ENCODE measurements around the gene NCOA6. TPM values are rescaled to one million over a fixed set of nuclear protein-coding genes. Genes with fewer than 3 reads are reported as not detected.

Gene NCOA6
- polyA plus RNA-seq, 4 donors = 46.6 to 57.2 (median 50.4) TPM

DNA sequence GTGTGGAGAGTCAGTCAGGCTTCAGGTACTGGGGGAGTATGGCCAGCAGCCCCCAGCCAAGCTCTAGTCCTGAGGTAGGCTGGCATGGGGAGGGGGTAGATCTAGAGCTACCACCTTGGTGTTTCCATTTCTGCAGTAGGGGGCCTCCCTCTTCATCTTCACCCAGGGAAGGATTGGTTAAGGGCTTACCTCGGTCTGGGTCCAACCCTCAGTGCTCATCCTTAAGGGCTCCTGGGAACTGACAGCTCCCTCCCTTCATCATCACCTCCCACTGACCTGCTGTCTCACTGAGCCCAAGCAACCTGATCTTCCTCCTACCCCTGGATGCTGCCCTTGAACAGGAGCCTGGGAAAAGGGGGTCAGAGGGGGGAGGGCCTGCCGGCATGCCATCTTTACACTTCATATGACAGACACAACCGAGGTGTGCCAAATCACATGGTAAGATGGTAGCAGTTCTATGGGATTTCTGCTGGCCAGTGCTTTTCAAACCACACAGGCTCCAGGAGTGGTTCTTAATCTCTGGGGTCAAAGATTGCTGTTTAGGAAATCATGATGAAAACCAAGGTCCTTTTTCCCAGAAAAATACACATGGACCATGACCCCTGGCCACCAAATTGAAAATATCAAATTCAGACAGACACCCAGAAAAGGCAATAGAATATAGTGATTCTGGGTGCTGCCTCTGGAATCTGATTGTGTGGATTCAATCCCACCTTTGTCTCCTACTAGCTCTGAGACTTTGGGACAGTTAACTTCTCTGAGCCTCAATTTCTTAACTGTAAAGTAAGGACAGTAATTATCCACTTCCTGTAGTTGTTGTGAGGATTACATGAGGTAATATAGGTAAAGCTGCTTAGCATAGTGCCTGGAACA, 118.3 kb downstream of the NCOA6 start:
- no peak for DNase-seq (ENCODE audit: low read depth in 4 of 4, low spot score in 3 of 4)

DNA sequence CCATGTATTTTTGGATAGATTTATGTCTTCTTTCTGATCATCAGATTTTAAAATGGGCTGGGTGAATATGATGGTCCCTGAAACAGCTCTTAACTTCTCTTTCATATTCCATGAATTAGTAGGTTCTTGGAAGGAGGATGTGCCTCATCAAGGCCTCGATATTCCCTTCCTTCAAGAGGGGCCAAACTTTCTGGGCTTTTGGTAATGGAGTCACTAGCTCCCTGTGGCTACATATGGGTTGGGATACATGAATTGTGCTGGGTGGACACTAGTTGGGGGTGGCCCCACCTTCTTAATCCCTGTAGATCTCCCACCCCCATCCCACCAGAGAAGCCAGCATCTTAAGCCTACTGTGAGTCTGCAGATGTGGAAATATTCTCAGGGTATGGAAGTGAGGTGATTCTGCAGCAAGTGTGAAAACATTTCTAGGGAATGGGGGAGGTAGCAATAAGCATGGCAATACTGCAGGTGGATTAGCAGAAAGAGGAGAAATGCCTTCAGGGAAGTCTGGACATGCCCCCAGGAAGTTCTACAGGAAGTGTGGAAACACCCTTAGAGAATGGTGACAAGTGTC, 119.1 kb downstream of the NCOA6 start:
- DNase-seq (ENCODE audit: low read depth in 4 of 4, low spot score in 3 of 4) = no peak

GRCh38 chr20:34705397-34706301, 119.8 kb downstream of the NCOA6 start:
- DNase-seq (ENCODE audit: low read depth in 4 of 4, low spot score in 3 of 4) = no peak

DNA sequence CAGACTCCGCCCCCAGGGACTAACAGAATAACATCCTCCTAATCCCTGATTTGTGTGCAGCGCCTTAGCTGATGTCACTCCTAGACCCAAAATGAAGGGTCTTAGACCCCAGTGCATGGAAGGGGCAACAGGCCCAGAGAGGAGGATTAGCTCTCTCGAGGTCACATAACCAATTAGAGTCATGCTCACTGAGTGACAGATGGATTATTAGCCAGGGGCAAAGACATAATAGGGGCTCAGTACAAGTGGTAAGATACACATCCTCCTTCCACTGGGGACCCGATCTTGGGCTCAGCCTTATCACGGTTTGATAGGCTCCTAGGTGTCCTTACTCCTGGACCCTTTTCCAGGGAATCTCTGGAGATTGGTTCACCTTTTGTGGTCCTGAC, 120.4 kb downstream of the NCOA6 start:
- DNase-seq (ENCODE audit: low read depth in 4 of 4, low spot score in 3 of 4) = no peak

GRCh38 chr20:34704177-34705007, 121.1 kb downstream of the NCOA6 start, which contains the start of gene TP53INP2:
TSS of gene TP53INP2 (plus strand) at chr20:34704344. CDS start at chr20:34708740, 4,396 bp downstream.
- DNase-seq (ENCODE audit: low read depth in 4 of 4, low spot score in 3 of 4) = peak in 3 of 4 donors; percentile 77 to 82 (median 80)

GRCh38 chr20:34703424-34704176, 121.9 kb downstream of the NCOA6 start:
- DNase-seq (ENCODE audit: low read depth in 4 of 4, low spot score in 3 of 4) = peak in 1 of 4 donors; percentile 30

DNA sequence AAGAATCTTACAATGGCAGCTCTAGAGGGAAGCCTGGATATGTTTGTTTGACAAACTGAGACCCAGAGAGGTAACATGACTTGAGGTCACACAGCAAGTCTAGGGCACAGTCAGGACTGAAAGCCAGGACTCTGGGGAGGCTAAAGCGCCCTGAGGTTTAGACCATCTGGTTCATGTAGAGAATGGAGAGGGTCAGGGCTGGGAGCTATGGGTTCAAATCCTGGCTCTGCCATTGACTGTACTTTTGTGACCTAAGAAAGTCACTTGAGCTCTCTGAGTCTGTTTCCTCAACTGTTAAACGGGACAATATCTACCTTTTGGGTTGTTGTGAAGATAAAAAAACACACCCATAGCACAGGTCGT, 122.4 kb downstream of the NCOA6 start:
- DNase-seq (ENCODE audit: low read depth in 4 of 4, low spot score in 3 of 4) = no peak

- DNase-seq (ENCODE audit: low read depth in 4 of 4, low spot score in 3 of 4) = no peak
Measured at GRCh38 chr20:34701405-34702085, 123.9 kb downstream of the NCOA6 start.

DNA sequence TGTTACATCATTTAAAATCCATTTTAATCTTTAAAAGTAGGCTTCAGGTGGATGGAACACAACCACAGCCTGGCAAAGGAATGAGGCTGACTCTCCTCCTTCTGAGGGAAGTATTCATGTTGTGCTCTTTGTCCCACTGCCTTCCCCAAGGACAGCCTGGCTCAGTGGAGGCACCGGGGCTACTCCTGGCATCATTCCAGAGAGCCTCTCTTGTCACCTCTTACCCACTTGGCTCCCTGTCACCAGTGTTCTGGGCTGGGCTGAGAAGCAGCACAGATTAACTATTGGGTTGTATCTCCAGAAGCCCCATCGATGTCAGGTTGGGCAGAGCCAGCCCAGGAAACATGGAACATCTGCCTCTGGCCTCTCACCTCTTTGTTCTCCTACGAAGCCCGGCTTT, 132.0 kb downstream of the NCOA6 start:
- DNase-seq (ENCODE audit: low read depth in 4 of 4, low spot score in 3 of 4) = no peak

DNA sequence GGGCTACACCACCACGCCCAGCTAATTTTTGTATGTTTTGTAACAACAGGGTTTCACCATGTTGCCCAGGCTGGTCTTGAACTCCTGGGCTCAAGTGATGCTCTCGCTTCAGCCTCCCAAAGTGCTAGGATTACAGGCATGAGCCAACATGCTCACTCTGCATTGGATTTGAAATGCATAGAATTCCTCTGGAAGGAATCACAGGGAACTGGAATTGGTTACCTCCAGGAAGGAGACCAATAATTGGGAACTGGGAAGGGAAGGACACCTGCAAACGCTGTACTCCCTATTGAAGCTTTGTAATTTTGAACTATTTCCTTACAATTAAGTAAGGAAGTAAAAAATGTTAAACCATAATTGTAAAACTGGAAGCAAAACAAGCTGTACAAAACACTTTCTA, 133.6 kb downstream of the NCOA6 start:
- DNase-seq (ENCODE audit: low read depth in 4 of 4, low spot score in 3 of 4) = no peak

GRCh38 chr20:34689486-34689885, 136.0 kb downstream of the NCOA6 start:
- DNase-seq (ENCODE audit: low read depth in 4 of 4, low spot score in 3 of 4) = no peak

- DNase-seq (ENCODE audit: low read depth in 4 of 4, low spot score in 3 of 4) = no peak
Measured at GRCh38 chr20:34683667-34684066, 141.8 kb downstream of the NCOA6 start.

DNA sequence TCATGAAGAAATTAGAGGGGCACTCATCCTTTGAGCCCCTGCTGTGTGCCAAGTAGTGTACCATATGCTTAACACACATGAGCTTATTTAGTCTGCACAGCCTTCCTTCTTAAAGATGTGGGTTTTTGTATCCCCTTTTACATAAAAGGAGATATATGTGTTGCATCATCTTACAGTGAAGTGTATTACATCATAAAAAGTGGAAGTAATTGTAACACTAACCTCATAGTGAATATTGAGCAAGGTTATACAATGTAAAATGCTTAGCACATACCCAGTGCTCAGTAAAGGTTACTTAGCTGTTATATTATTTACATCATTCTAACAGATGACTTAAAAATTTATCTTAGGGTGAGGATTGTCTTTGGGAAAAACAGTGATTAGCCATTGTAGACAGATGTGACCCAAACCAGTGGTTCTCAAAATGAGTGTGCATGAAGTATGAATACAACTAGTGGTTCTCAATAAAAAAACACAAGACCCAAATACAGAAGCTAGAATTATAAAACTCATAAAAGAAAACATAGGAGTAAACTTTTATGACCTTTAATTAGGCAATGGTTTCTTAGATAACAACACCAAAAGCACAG, 144.8 kb downstream of the NCOA6 start:
- DNase-seq (ENCODE audit: low read depth in 4 of 4, low spot score in 3 of 4) = no peak

DNA sequence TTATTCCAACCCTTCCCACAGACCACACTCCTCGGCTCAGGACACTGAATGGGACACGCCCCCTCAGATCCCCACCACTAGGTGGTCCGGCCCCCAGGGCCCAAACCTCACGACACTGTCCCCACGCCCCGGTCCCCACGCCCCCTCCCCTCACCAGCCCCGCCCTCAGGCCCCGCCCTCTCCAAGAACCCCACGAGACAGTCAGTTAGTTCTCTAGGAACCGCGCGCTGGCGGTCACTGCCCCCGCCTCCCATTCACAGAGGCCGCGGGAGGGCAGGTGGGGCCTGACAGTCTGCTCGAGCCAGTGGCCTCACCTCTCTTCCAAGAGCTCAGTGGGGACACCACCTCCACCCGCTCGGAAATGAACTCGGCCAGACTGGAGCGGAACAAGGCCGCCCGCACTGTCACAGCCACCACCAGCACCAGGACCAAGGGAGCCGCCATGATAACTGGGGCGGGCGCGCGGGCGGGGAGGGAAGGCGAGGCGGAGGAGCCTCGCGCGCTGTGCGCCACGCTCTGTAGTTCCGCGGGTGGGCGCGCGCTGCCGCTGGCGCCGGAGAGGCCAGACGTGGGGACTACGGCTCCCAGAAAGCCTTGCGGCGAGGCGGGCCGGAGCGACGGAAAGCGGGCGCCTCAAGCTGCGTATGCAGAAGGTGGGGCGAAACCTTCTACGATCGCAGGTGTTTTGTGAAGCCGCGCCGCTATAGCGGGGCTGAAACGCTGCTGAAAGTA, 148.6 kb downstream of the NCOA6 start, which contains the start of gene PIGU:
PIGU (minus strand) TSS at position 451 of the 732 bp plus-strand sequence; CDS start at position 444, 7 bp downstream.
- DNase-seq (ENCODE audit: low read depth in 4 of 4, low spot score in 3 of 4) = peak; percentile 90 to 93 (median 92)

GRCh38 chr20:34675993-34676641, 149.3 kb downstream of the NCOA6 start:
- peak in 2 of 4 donors; percentile 5 for DNase-seq (ENCODE audit: low read depth in 4 of 4, low spot score in 3 of 4)

DNA sequence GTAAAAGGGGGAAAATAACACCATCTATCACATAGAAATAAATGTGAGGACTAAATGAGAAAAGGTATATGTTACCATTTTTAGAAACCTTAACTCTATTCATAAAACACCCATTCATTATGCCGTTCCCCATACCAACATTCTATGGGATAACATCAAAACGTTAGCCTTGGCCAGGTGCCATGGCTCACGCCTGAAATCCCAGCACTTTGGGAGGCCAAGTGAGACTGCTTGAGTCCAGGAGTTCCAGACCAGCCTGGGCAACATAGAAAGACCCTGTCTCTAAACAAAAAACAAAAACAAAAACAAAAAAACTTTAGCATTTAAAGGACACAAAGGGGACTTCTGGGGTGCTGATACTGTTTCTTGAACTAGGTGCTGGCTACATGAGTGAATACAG, 149.9 kb downstream of the NCOA6 start:
- DNase-seq (ENCODE audit: low read depth in 4 of 4, low spot score in 3 of 4) = no peak

DNA sequence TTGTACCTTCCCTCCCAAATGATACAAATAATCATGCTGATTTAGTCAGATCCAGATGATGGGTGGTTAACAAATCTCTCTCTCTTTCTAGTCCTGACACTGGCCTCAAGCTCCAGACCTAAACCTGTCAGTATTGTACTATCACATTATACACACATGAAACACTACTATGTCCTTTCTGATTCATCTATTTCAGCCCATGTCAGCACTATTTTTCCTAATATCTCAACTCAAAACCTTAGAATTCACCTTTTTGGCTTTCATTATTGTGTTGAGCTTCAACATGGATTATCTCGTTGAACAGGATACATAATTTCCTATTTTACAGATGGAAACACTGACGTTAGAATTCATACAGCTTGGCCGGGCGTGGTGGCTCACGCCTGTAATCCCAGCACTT, 152.0 kb downstream of the NCOA6 start:
- no peak for DNase-seq (ENCODE audit: low read depth in 4 of 4, low spot score in 3 of 4)
